K562 (cell line): Measurements from ENCODE around the gene RAD51D. TPM values are rescaled to one million over a fixed set of nuclear protein-coding genes. Genes with fewer than 3 reads are reported as not detected.

Experiments
- ATAC-seq: fragments of 200-7000 bp; cut with Tn5 transposase; 3 replicates; pipeline ENCODE4 v1.9.1; 2020; ENCODE audit warnings: moderate library complexity
- BruUV-seq: library from RNA; stranded (reverse); fragments of 400-500 nt; replicated peaks from 2 replicates; lab custom pipeline; 2021; lab: Mats Ljungman, UMichigan
- CTCF ChIA-PET: fragments of 300-600 bp; formaldehyde crosslinking; extraction: SDS; loops from one replicate; lab custom pipeline; 2021; ENCODE audit warnings: low intra/inter-chr PET ratio; lab: Yijun Ruan, JAX
- POLR2A ChIA-PET: fragments of 300-600, 350-650 bp; sonication (Branson Sonifier 250); formaldehyde crosslinking; extraction: SDS; loops from one replicate; lab custom pipeline; 2021; ENCODE audit warnings: antibody characterized with exemption, inconsistent platforms; lab: Yijun Ruan, JAX
- DNase-seq, 4 experiments: peaks; one replicate each; pipeline versions ENCODE4 v3.0.0 to v3.0.0-alpha.2; 2011 to 2018; ENCODE audit warnings: low spot score in 3 of 4, mixed read lengths in 3 of 4; ENCODE audit errors: extremely low read depth in 1 of 4
- FAIRE-seq: peaks from 2 replicates; lab custom pipeline; 2011; peaks lifted over from hg19 to GRCh38; lab: Jason Lieb, UNC
- H2AFZ ChIP-seq: 2 replicates; pipeline ENCODE4 v1.6.0; 2011; ENCODE audit warnings: low read depth, low read length, control low read depth, inconsistent platforms
- H3K27ac ChIP-seq: fragments of 200-600 bp; 3 replicates; pipeline ENCODE4 v1.8.0; 2011; ENCODE audit warnings: low read depth, mild to moderate bottlenecking, control low read depth, inconsistent platforms, low read length, moderate library complexity, mixed read lengths; ENCODE audit errors: extremely low read depth
- H3K27me3 ChIP-seq, 2 experiments: fragments of 300-600 bp in 1 of 2; 2 replicates in 1 of 2; 3 replicates in 1 of 2; pipeline versions ENCODE4 v1.6.0 to v1.8.0; 2011; ENCODE audit warnings: inconsistent platforms in 2 of 2, low read length in 2 of 2, mild to moderate bottlenecking in 1 of 2, mixed read lengths in 1 of 2, moderate library complexity in 1 of 2; ENCODE audit not compliant: control insufficient read depth in 2 of 2, insufficient read depth in 2 of 2
- H3K36me3 ChIP-seq: fragments of 300-600 bp; 3 replicates; pipeline ENCODE4 v1.8.0; 2011; ENCODE audit warnings: mild to moderate bottlenecking, low read length, inconsistent platforms; ENCODE audit not compliant: control insufficient read depth, insufficient read depth
- H3K4me1 ChIP-seq, 2 experiments: fragments of 200-600 bp in 1 of 2; replicated peaks in 1 of 2; 2 replicates in 1 of 2; 3 replicates in 1 of 2; pipeline versions ENCODE4 v1.5.1 to v1.8.0; 2011; ENCODE audit warnings: inconsistent platforms in 2 of 2, low read length in 2 of 2, mild to moderate bottlenecking in 1 of 2, mixed read lengths in 1 of 2, moderate library complexity in 1 of 2; ENCODE audit not compliant: control insufficient read depth in 2 of 2, insufficient read depth in 2 of 2
- H3K4me2 ChIP-seq: 2 replicates; pipeline ENCODE4 v1.6.1; 2011; ENCODE audit warnings: low read length, control low read depth, inconsistent platforms, mixed read lengths; ENCODE audit not compliant: insufficient read depth
- H3K4me3 ChIP-seq: fragments of 200-600 bp; sonication (generic), shearing (Covaris generic); 2 replicates; pipeline ENCODE4 v1.5.1; 2016; ENCODE audit warnings: control low read depth, inconsistent platforms
- H3K79me2 ChIP-seq: fragments of 200-600 bp; 3 replicates; pipeline ENCODE4 v1.8.0; 2011; ENCODE audit warnings: low read length, inconsistent platforms; ENCODE audit not compliant: control insufficient read depth, insufficient read depth
- H3K9ac ChIP-seq, 2 experiments: 2 replicates each; pipeline versions ENCODE4 v1.6.0 to v1.6.1; 2011; ENCODE audit warnings: low read depth in 2 of 2, low read length in 2 of 2, control low read depth in 1 of 2, inconsistent platforms in 1 of 2, mild to moderate bottlenecking in 1 of 2, mixed read lengths in 1 of 2; ENCODE audit not compliant: insufficient read depth in 1 of 2
- H3K9me1 ChIP-seq: one replicate; pipeline ENCODE4 v1.6.0; 2011; ENCODE audit warnings: inconsistent platforms, mild to moderate bottlenecking, low read length, moderate library complexity; ENCODE audit not compliant: control insufficient read depth, insufficient read depth
- H3K9me3 ChIP-seq: replicated peaks from 2 replicates; pipeline ENCODE4 v1.5.1; 2011; ENCODE audit warnings: low read depth, low read length, inconsistent platforms; ENCODE audit not compliant: control insufficient read depth, insufficient read depth
- H4K20me1 ChIP-seq: replicated peaks from 2 replicates; pipeline ENCODE4 v1.6.1; 2011; ENCODE audit warnings: low read length, inconsistent platforms, mixed read lengths; ENCODE audit not compliant: control insufficient read depth, insufficient read depth
- ADNP ChIP-seq: fragments of 200-800 bp; sonication (Bioruptor generic); IDR thresholded peaks from 2 replicates; pipeline ENCODE4 v1.6.1; 2016; ENCODE audit warnings: missing genetic modification characterization, missing compliant biosample characterization
- BRD4 ChIP-seq: fragments of 200-600 bp; sonication (generic); IDR thresholded peaks from 2 replicates; pipeline ENCODE4 v1.6.1; 2017; ENCODE audit warnings: inconsistent platforms
- C11orf30 ChIP-seq: fragments of 450-650 bp; IDR thresholded peaks from 2 replicates; pipeline ENCODE4 v1.6.1; 2016; ENCODE audit warnings: low read depth, mild to moderate bottlenecking
- FOXA1 ChIP-seq: fragments of 450-650 bp; IDR thresholded peaks from 2 replicates; pipeline ENCODE4 v1.6.1; 2016; ENCODE audit warnings: mild to moderate bottlenecking, borderline replicate concordance
- FOXM1 ChIP-seq, 2 experiments: fragments of 450-650 bp in 1 of 2; sonication (generic) in 1 of 2; formaldehyde crosslinking in 1 of 2; IDR thresholded peaks; 2 replicates each; pipeline versions ENCODE4 v1.6.1 to v1.9.0; 2017 to 2022; ENCODE audit warnings: low read depth in 2 of 2, mild to moderate bottlenecking in 2 of 2, missing genetic modification reagents in 1 of 2, moderate library complexity in 1 of 2
- IRF2 ChIP-seq: sonication (generic); formaldehyde crosslinking; IDR thresholded peaks from 2 replicates; pipeline ENCODE4 v1.8.1; 2022; ENCODE audit warnings: mild to moderate bottlenecking, missing genetic modification reagents
- POLR2A ChIP-seq: fragments of 450-650 bp; conservative IDR thresholded peaks from 2 replicates; pipeline ENCODE4 v1.6.1; 2016
- PRPF4 ChIP-seq: fragments of 200-400 bp; formaldehyde crosslinking; IDR thresholded peaks from one replicate; pipeline ENCODE4 v1.6.1; 2017; ENCODE audit warnings: low read length, low read depth, mild to moderate bottlenecking; ENCODE audit not compliant: insufficient read depth, poor library complexity, severe bottlenecking
- SRSF1 ChIP-seq: fragments of 200-400 bp; formaldehyde crosslinking; IDR thresholded peaks from 2 replicates; pipeline ENCODE4 v1.6.1; 2017; ENCODE audit warnings: mild to moderate bottlenecking, low read depth, low read length, moderate library complexity
- WGBS: fragments of 100-300 bp; shearing (Covaris generic); methylation state at CpG from one replicate; pipeline ENCODE4 v1.1.6; 2016; ENCODE audit warnings: low coverage, mixed read lengths; ENCODE audit not compliant: insufficient coverage; ENCODE audit errors: missing lambda C conversion rate; 5-methylcytosine and 5-hydroxymethylcytosine counted together
- in situ Hi-C: fragments of 300-500 bp; cut with MboI; formaldehyde crosslinking; loops from 4 replicates; pipeline ENCODE4 v1.15.0; 2018; ENCODE audit warnings: inconsistent platforms, mixed read lengths
- intact Hi-C: fragments of 100-400 bp; cut with micrococcal nuclease; formaldehyde crosslinking; loops from 2 replicates; pipeline ENCODE4 v1.14.2; 2022
- polyA plus RNA-seq, 8 experiments: library from polyadenylated mRNA; depleted of rRNA in 4 of 8; stranded (reverse) in 5 of 8; unstranded in 3 of 8; fragments of >200 nt; fragmentation: Nextera tagmentation in 2 of 8; fragmentation: Illumina TruSeq in 1 of 8; extraction: Ambion mirVana in 2 of 8; extraction: Trizol in 1 of 8; gene quantifications; 2 replicates each; pipeline versions ENCODE4 v1.2.1 to v1.2.3, GENCODE V29; 2011 to 2014; ENCODE audit warnings: inconsistent platforms in 1 of 8, missing spikeins in 1 of 8
- total RNA-seq, 7 experiments: library from RNA; depleted of rRNA in 6 of 7; stranded (reverse); fragments of >200 nt in 6 of 7; fragmentation: Illumina TruSeq in 2 of 7; extraction: Trizol in 2 of 7; gene quantifications; 2 replicates each; pipeline versions ENCODE4 v1.2.1 to v1.2.3, GENCODE V29; 2011 to 2021; ENCODE audit warnings: low replicate concordance in 1 of 7

RAD51D gene
- total and polyA plus RNA-seq, 9 of the 15 experiments (the other 6 are each of a cell fraction or from before 2014, with no cell fraction given), result 2.2 to 16.9 (median 8.7) TPM

GRCh38 chr17:35148144-35148543 lies 28.5 kb upstream of the RAD51D start:
- in situ Hi-C loops (loop anchor here (10.0 kb wide), 1 partner anchor 597 kb away; no protein-coding TSS in a partner anchor), intact Hi-C loops (loop anchor here (10.0 kb wide), 1 partner anchor 387 kb away; the partner anchor contains the start of gene SLFN12L)
- H3K36me3 ChIP-seq, result no peaks in the 10 kb centered on the region
- no peak for FAIRE-seq
- H4K20me1 ChIP-seq, result 0 out of 2 replicates have a peak, but pooled peaks cover 7% of the 10 kb centered on the region
- DNase-seq, result peak in 1 of 4 experiments; percentile 2
- ATAC-seq, result no peak
- no peaks in the 10 kb centered on the region for H3K79me2 ChIP-seq
- H3K9me1 ChIP-seq, result no peaks in the 10 kb centered on the region
- H3K9me3 ChIP-seq, result no peaks in the 10 kb centered on the region
- 9% methylated on average over 7 of the region's 9 CpGs for WGBS
- H3K9ac ChIP-seq, result peak overlapping the region in 1 of 2 experiments; percentile 69; a peak in 2 of 4 replicates
- H2AFZ ChIP-seq, result no peak overlapping the region
- H3K4me3 ChIP-seq, result no peak overlapping the region
- no peak overlapping the region for H3K27ac ChIP-seq
- ChIA-PET CTCF (no interaction called here), POLR2A (interaction anchor here (0.6 to 1.1 kb wide), 3 partner anchors 8 to 18 kb away, joined by 3 read pairs; no protein-coding TSS in a partner anchor)
- no TSS peak for BruUV-seq
- H3K27me3 ChIP-seq, result peaks cover 35 to 44% of the 10 kb centered on the region in 2 experiments
- H3K4me2 ChIP-seq, result no peak overlapping the region
- TF ChIP-seq IRF2 (CRISPR knock-in tag) (no peak), PRPF4 (no peak), FOXA1 (no peak), POLR2A (no peak), FOXM1 (IDR thresholded peaks at IDR 0.05; ENCODE audit: low read depth) (no peak), FOXM1 (CRISPR knock-in tag; IDR thresholded peaks at IDR 0.05; ENCODE audit: low read depth) (no peak), BRD4 (no peak), SRSF1 (no peak), C11orf30 (no peak), ADNP (tag) (no peak)
- TF ChIP-seq, all 486 proteins: peak for 0
- no peaks in the 10 kb centered on the region; a peak in 2 of 5 replicates for H3K4me1 ChIP-seq
